SK-N-MC (cell line): ENCODE data around the gene ASIC2.

ENCODE experiments used
- DNase-seq: peaks from one replicate; pipeline ENCODE4 v3.0.0-alpha.2; 2011; ENCODE audit warnings: low read depth, low spot score
- H3K27ac ChIP-seq: fragments of 200-600 bp; sonication (generic); 2 replicates; pipeline ENCODE4 v1.5.1; 2016; ENCODE audit warnings: mixed run types
- H3K36me3 ChIP-seq: fragments of 200-600 bp; sonication (generic); 2 replicates; pipeline ENCODE4 v1.6.1; 2017; ENCODE audit warnings: antibody characterized with exemption, low read length, mixed read lengths; ENCODE audit not compliant: insufficient read depth
- H3K4me3 ChIP-seq: fragments of 200-600 bp; sonication (generic); 2 replicates; pipeline ENCODE4 v1.5.1; 2016
- H3K9ac ChIP-seq: fragments of 200-600 bp; sonication (generic); 2 replicates; pipeline ENCODE4 v1.8.0; 2017; ENCODE audit warnings: mixed run types, mixed read lengths; ENCODE audit not compliant: insufficient read length
- H3K9me3 ChIP-seq: fragments of 200-600 bp; sonication (generic); 2 replicates; pipeline ENCODE4 v1.6.1; 2017; ENCODE audit warnings: low read depth, mild to moderate bottlenecking, antibody characterized with exemption, low read length, moderate library complexity, mixed read lengths
- EZH2 ChIP-seq: fragments of 200-600 bp; sonication (generic); IDR thresholded peaks from one replicate; pipeline ENCODE4 v1.6.1; 2017; ENCODE audit warnings: antibody characterized with exemption
- FOXP2 ChIP-seq: optimal IDR thresholded peaks from 2 replicates; pipeline ENCODE3; 2011; ENCODE audit warnings: mild to moderate bottlenecking, moderate library complexity; ENCODE audit not compliant: insufficient read depth; ENCODE audit errors: extremely low read length, control extremely low read depth
- POLR2AphosphoS5 ChIP-seq: IDR thresholded peaks from 2 replicates; pipeline ENCODE4 v1.6.1; 2012; ENCODE audit warnings: mild to moderate bottlenecking, low read depth, low read length, borderline replicate concordance

The ASIC2 gene

GRCh38 chr17:33028061-33028460, 265.0 kb downstream of the ASIC2 start:
- DNase-seq: no peak
- Histone ChIP-seq H3K9me3 (no peaks in the 10 kb centered on the region), H3K4me3 (no peak overlapping the region), H3K27ac (no peak overlapping the region), H3K9ac (no peak overlapping the region), H3K36me3 (no peaks in the 10 kb centered on the region)
- no peak for TF ChIP-seq POLR2AphosphoS5
- no peak for TF ChIP-seq FOXP2
- no peak for TF ChIP-seq EZH2

- DNase-seq: no peak
- Histone ChIP-seq H3K4me3 (no peak overlapping the region), H3K27ac (no peak overlapping the region), H3K9me3 (no peaks in the 10 kb centered on the region), H3K36me3 (no peaks in the 10 kb centered on the region), H3K9ac (no peak overlapping the region)
- TF ChIP-seq EZH2 (no peak), FOXP2 (no peak), POLR2AphosphoS5 (no peak)
These were observed 268.2 kb downstream of the ASIC2 start for GRCh38 chr17:33024688-33025486.

GRCh38 chr17:33023790-33024189, 269.3 kb downstream of the ASIC2 start:
- Histone ChIP-seq H3K36me3 (no peaks in the 10 kb centered on the region), H3K27ac (no peak overlapping the region), H3K9ac (no peak overlapping the region), H3K4me3 (no peak overlapping the region), H3K9me3 (no peaks in the 10 kb centered on the region)
- TF ChIP-seq POLR2AphosphoS5: no peak
- TF ChIP-seq FOXP2: no peak
- TF ChIP-seq EZH2: no peak
- no peak for DNase-seq

GRCh38 chr17:33021731-33022408, 271.2 kb downstream of the ASIC2 start:
- DNase-seq: no peak
- Histone ChIP-seq H3K4me3 (no peak overlapping the region), H3K9me3 (no peaks in the 10 kb centered on the region), H3K27ac (no peak overlapping the region), H3K36me3 (no peaks in the 10 kb centered on the region), H3K9ac (no peak overlapping the region)
- TF ChIP-seq FOXP2 (no peak), EZH2 (no peak), POLR2AphosphoS5 (no peak)

GRCh38 chr17:33019161-33019890, 273.8 kb downstream of the ASIC2 start:
- Histone ChIP-seq H3K27ac (no peak overlapping the region), H3K4me3 (no peak overlapping the region), H3K9ac (no peak overlapping the region), H3K36me3 (no peaks in the 10 kb centered on the region), H3K9me3 (no peaks in the 10 kb centered on the region)
- DNase-seq: no peak
- no peak for TF ChIP-seq EZH2
- TF ChIP-seq FOXP2: no peak
- TF ChIP-seq POLR2AphosphoS5: no peak

- Histone ChIP-seq H3K9me3 (no peaks in the 10 kb centered on the region), H3K27ac (no peak overlapping the region), H3K4me3 (no peak overlapping the region), H3K36me3 (no peaks in the 10 kb centered on the region), H3K9ac (no peak overlapping the region)
- no peak for TF ChIP-seq POLR2AphosphoS5
- no peak for TF ChIP-seq EZH2
- TF ChIP-seq FOXP2: no peak
- DNase-seq: no peak
These were observed 275.7 kb downstream of the ASIC2 start for GRCh38 chr17:33017366-33017765.

- TF ChIP-seq FOXP2: no peak
- TF ChIP-seq POLR2AphosphoS5: no peak
- no peak for TF ChIP-seq EZH2
- no peaks in the 10 kb centered on the region for H3K36me3 ChIP-seq
- no peak overlapping the region for H3K4me3 ChIP-seq
- no peaks in the 10 kb centered on the region for H3K9me3 ChIP-seq
- H3K9ac ChIP-seq: no peak overlapping the region
- DNase-seq: no peak
- no peak overlapping the region for H3K27ac ChIP-seq
These were observed 276.2 kb downstream of the ASIC2 start for GRCh38 chr17:33016920-33017319.

- H3K9me3 ChIP-seq: no peaks in the 10 kb centered on the region
- DNase-seq: no peak
- no peaks in the 10 kb centered on the region for H3K36me3 ChIP-seq
- TF ChIP-seq POLR2AphosphoS5: no peak
- no peak for TF ChIP-seq FOXP2
- no peak for TF ChIP-seq EZH2
- no peak overlapping the region for H3K9ac ChIP-seq
- H3K27ac ChIP-seq: no peak overlapping the region
- H3K4me3 ChIP-seq: no peak overlapping the region
These were observed 277.3 kb downstream of the ASIC2 start for GRCh38 chr17:33015716-33016346.
